Measurements from ENCODE around the gene ATP5F1B.
"Not testable (repeated sequence)": the region's sequence is repeated elsewhere in the genome, so short reads cannot be mapped to it uniquely, and the experiment has no call there.

The ATP5F1B gene

DNA sequence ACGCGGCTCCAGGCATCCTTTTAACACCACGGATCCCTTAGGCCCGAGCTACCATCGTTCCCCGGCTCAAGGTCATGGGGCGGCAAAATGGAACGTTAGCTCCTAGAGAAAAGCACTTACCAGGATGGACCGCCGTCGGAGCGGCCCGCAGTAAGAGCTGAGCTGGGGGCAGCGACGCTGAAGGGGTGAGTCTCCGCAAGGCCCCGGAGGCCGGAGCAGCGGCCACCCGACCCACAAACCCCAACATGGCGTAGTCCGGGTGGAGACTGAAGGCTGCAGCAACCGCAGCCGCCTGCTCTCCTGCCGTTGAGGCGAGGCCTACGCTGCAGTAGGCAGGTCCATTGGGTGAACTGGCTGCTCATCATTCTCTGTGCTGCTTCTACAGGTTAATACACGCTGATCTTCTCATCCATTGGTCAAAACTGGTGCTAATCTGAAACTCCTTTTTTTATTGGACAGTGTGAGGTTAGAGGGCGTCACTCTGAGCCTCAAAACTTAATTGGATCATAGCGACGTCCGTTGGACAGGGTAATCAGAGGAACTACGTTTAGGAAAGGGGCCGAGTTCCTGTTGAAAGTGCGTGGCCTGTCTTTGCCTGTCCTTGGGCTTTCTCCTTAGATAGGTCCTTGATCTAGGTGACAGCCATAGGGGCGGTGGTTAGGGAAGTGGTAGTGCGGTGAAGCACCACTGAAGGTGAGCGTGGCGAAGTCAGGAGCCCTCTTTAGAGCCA is at the start of gene ATP5F1B:
Gene ATP5F1B (minus strand): TSS at position 268 of the 730 bp plus-strand sequence. CDS start 21 bp downstream, at position 247.
- DNase-seq: peak; percentile 100

DNA sequence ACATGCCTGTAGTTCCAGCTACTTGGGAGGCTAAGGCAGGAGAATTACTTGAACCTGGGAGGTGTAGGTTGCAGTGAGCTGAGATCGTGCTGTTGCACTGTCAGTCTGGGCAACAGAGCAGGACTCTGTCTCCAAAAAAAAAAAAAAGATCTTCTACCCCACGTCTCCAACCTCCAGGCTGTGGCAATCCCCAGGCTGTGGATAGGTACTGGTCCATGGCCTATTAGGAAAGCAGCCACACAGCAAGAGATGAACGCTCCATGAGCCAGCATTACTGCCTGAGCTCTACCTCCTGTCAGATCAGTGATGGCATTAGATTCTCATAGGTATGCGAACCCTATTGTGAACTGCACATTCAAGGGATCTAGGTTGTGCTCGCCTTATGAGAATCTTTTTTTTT is 48.4 kb upstream of the ATP5F1B start:
- no peak for DNase-seq

DNA sequence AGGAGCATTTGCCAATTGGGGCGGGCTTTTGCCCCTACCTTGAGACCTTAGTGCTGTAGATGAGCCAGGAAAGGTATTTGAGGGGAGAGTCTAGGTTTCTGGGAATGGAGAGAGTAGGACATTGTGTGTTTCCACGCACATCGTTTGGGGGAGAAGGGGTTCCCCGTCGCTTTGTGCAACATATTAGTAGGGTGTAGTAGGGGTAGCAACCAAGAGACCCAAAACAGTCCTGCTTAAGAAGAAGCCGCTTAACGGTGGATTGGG is 43.0 kb upstream of the ATP5F1B start:
- DNase-seq: no peak

DNA sequence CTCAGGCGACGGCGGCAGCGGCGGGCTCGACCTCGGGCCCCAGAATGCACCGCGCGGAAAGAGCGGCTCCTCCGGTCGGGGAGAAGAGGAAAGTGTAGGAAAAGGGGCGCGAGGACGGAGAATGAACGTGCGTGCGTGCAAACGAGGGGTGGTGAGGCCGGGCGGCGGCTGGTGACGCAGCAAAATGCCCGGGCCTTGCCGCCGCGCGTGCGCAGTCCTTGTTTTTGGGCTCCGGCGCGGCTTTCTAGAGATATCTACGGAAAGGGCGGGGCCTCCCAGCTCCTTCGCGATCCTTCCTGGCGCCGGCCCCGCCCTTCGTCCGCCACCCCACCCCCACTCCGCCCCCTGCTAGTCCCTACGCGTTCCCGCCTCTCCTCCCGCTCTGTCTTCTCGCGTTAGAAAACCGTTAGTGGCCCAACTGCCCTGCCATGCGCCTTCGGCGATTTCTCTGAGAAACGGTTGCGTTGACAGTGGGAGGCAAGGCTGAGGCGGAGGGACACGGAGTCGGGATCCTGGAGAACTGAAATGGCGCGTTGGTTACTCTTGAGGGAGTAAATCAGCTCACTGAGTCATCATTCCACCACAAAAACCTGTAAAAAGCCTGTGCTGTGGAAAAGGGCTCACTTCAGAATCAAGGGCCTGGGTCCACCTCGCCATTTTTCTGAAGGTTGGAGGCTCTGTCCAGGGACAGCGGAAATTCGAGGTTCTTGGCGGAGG is 42.5 kb upstream of the ATP5F1B start, which contains the start of gene PTGES3:
Gene PTGES3 (minus strand): TSS at position 156 of the 717 bp plus-strand sequence. CDS start 285 bp downstream, outside the sequence.
- DNase-seq: peak; percentile 98

DNA sequence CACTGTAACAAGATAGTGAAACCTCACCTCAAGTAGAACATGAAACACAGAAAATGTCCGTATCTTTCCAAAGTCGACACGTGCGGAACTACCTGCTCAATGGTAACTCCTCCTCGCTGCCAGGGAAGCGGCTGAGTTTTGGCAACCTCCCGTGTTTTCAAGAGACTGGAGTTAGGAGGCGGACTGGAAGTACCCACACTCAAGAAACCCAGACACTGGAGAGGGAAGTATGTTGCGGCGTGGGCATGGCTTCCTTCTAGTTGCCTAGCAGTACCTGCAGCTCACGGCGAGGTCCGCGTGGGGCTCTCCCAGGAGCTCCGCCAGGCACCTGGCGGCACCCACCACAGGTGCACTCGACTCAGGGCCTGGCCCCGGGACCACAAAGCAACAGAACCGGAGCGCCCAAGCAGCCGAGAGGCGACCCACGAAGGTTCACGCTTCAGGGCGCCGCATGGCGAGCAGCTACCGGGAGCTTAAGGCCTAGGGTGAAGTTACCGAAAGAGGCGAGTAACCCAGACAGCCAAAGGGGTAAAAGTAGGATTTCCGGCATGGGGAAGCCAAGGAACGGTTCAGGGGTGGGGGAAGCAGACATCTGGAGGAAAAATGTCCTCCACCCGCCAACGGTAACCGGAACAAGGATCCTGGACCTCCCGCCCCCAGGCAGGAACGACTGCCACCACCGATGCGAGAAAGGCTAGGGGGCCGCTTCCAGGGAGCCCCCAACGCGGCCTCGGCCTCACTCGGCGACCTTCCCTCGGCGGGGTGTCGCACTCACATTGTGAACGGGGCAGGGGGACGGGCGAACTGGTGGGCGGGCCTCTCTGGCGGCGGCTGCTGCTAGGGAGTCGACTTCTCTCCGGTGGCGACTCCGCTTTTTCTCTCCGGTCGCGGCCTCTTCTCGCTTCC is 41.7 kb upstream of the ATP5F1B start:
- DNase-seq: peak; percentile 66

DNA sequence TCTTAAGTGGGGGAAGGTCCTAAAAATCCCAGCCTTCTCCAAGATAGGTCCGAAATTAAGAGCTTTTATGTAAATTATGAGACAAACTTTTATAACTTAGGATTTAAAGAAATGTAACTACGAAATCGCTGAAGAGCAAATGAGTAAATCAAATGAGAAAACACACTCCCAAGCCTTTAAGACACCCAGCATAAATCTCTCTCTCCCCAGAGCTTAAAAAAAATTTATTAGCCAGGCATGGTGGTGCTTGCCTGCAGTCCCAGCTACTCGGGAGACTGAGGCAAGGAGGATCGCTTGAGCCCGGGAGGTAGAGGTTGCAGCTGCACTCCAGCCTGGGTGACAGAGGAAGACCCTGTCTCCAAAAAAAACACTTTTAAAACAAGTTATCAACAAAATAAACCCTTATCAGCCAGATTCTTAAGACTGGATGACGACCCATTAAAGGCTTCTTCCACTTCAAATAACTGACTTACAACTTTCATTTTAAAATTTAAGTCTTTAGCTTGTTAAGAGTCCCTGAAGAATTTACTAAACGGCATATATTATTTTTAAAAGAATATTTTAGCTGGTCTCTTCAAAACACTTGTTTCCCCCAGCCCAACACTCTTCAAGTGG is 39.1 kb upstream of the ATP5F1B start:
- DNase-seq: no peak

DNA sequence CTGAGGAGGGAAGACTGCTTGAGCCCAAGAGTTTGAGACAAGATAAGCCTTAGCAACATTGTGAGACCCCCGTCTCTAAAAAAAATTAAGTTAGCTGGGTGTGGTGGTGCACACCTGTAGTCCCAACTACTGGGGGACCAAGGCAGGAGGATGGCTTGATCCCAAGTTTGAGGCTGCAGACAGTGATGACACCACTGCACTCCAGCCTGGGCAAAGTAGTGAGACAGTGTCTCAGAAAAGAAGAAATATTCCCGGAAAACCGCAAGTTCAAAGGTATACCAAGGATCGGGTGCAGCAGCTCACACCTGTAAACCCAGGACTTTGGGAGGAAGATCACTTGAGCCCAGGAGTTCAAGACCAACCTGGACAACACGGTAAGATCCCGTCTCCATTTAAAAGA is 36.5 kb upstream of the ATP5F1B start:
- DNase-seq: no peak

DNA sequence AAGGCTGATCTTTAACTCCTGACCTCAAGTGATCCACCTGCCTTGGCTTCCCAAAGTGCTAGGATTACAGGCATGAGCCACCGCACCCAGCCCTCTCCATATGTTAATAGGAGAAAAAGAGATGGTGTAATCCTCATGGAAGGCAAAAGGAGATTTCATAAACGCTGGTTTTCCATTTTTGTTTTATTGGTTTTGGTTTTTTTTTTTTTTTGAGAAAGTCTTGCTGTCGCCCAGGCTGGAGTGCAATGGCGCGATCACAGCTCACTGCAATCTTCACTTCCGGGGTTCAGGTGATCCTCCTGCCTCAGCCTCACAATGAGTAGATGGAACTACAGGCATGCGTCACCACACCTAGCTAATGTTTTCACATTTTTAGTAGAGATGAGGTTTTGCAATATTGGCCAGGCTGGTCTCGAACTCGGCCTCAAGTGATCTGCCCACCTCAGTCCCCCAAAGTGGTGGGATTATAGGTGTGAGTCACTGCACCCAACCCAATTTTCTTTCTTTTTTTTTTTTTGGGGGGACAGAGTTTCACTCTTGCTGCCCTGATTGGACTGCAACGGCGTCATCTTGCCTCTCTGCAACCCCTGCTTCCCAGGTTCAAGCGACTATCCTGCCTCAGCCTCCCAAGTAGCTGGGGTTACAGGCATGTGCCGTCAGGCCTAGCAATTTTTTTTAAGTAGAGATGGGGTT is 34.2 kb upstream of the ATP5F1B start:
- no peak for DNase-seq

DNA sequence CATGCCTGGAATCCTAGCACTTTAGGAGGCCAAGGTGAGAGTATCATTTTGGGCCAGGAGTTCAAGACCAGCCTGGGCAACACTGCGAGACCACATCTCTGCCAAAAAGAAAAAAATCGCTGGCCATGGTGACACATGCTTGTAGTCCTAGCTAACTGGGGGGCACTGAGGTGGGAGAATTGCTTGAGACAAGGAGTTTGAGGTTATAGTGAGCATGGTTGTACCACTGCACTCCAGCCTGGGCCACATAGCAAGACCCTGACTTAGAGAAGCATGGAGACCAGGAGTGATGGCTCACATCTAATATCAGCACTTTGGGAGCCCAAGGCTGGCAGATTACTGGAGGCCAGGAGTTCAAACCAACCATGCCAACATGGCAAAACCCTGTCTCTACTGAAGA is 33.1 kb upstream of the ATP5F1B start:
- DNase-seq: no peak

DNA sequence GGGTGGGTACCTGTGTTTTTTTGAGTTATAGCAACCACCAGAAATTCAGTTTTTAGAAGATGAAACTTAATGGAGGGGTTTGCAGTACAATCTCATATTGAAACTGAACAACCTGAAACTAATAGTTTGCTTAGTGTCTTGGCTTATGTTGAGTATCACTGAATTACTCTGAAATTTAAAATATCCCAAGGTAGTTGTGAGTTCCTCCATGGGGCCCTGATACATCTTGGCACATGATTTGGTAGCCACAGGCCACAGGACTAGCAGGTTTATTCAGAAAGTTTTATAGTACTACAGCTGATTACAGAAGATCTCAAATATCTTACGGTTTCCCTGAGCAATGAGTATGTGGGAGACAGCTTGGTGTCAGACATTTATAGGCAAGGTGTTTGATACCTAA is 31.9 kb upstream of the ATP5F1B start:
- no peak for DNase-seq

DNA sequence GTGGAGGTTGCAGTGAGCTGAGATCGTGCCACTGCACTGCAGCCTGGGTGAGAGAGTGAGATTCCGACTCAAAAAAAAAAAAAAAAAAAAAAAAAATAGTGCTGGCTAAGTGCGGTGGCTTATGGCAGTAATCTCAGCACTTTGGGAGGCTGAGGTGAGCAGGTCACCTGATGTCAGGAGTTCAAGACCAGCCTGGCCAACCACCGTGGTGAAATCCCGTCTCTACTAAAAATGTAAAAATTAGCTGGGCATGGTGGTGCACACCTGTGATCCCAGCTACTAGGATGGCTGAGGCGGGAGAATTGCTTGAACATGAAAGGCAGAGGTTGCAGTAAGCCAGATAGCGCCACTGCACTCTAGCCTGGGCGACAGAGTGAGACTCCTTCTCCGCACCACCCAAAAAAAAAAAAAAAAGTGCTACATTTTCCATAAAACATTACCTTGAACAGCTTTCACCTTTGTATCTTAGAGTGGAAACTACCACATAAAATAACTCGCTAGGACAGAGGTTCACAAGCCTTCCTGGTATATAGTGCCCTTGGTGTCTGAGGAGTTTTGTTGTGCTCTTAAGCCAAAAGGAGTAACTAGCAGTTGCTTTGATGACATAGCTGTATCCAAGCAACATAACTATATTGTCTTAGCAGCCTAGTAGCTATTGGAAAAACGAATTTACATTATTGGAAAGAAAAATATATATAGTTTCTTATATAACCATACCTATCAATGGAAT is 31.2 kb upstream of the ATP5F1B start:
- no peak for DNase-seq

DNA sequence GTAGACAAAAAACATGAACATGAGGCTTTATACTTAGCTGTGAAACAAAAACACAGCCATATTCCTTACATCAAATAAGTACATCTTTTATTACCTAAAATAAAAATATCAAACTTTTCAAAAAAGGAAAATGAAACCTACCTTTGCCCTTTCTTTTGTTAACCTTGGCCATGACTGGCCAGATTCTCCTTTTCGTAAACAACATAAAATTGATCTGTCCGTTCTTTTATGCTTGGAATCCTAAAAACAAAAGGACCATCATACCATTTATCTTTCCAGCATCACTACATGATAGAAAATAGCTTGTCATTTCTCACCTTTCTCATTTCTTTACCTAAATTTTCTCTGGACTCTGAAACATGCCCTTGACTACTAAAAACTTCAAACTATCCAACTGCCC is 25.8 kb upstream of the ATP5F1B start:
- no peak for DNase-seq

DNA sequence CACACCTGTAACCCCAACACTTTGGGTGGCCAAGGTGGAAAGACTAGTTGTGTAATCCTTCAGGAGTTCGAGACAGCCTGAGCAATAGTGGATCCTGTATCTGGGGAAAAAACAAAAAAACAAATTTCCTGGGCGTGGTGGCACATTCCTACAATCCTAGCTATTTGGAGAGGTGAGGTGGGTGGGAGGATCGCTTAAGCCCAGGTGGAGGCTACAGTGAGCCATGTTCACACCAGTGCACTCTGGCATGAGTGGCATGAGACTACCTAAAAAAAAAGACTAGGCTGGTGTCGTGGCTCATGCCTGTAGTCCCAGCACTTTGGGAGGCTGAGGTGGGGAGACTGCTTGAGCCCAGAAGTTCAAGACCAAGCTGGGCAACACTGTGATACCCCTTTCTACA is 25.1 kb upstream of the ATP5F1B start:
- DNase-seq: no peak

DNA sequence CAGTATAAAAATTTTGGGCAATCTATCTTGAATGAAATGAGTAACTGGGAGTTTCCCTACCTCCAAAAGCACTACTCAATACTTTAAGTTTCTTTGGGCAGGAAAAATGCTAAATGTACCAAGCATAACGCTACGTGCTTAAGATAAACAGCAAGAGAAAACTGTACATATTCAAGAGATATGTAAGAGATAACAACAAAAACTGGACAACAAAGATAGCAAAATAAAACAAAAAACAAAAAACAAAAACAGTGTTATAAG is 22.3 kb upstream of the ATP5F1B start:
- DNase-seq: no peak

DNA sequence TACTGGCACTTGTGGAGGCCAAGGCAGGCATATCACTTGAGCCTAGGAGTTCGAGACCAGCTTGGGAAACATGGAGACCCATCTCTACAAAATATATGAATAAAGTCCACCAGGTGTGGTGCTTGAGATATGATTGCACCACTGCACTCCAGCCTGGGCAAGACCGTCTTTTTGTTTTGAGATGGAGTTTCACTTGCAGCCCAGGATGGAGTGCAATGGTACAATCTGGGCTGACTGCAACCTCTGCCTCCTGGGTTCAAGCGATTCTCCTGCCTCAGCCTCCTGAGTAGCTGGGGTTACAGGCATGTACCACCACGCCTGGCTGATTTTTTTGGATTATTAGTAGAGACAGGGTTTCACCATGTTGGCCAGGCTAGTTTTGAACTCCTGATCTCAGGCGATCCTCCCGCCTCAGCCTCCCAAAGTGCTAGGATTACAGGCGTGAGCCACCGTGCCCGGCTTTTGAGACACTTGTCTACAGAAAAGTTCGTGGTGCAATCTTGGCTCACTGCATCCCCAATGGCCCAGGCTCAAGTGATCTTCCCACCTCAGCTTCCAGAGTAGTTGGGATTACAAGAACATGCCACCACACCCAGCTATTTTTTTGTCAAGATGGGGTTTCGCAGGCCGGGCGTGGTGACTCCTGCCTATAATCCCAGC is 16.3 kb upstream of the ATP5F1B start:
- no peak for DNase-seq

DNA sequence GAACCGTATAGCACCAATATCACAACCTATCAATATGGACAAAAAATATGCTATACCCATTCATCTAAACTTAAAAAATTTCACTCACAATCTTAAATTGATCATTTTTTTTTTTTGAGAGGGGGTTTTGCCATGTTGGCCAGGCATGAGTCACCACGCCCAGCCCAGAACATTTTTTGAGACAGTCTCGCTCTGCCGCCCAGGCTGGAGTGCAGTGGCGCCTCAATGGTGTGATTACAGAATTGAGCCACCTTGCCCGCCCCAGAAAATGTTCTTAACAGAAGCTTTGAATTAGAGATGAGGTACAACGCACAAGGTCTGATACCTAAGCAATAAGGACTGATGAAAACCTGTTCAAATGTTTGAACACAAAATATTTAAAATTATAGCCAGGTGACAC is 15.8 kb upstream of the ATP5F1B start:
- no peak for DNase-seq

DNA sequence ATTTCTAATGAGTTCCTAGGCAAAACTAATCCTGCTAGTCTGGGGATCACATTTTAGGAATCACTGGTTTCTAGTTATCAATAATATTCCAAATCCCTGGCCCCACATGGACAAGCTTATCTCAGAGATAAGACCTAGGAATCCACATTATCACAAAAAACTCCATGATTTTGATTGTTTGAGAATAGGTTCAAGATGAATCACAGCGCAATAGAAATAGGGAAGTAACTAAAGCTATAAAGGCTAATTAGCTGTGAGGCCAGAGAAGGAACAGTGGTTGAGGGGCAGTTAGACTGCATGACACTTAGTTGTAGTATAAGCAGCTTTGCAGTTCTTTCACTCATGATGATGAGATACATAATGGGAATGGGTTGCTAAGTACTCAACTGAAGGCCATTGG is 13.1 kb upstream of the ATP5F1B start:
- DNase-seq: no peak

DNA sequence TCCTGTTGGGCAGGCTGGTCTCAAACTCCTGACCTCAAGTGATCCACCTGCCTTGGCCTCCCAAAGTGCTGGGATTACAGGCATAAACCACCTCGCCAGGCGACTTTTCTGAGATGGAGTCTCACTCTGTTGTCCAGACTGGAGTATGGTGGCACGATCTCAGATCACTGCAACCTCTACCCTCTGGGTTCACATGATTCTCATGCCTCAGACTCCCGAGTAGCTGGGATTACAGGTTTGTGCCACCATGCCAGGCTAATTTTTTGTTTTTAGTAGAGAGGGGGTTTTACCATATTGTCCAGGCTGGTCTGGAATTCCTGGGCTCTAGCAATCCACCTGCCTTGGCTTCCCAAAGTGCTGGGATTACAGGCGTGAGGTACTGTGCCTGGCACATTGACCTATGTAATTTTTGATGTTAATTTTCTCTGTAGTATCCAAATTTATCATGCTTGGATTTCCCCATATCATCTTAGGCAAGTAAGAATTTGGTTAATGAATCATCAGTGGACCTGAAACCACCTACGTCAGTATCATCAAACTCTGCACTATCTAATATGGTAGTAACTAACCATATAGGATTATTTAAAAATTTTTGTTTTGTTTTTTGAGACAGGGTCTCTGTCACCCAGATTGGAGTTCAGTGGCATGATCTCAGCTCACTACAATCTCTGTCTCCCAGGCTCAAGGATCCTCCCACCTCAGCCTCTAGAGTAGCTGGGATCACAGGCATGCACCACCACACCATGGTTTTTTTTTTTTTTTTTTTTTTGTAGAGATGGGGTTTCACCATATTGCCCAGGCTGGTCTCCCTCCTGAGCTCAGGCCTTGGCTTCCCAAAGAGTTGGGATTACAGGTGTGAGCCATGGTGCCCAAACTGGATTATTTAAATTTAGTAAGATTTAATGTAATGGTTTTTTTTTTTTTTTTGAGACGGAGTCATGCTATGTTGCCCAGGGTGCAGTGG is 11.9 kb upstream of the ATP5F1B start:
- no peak for DNase-seq

DNA sequence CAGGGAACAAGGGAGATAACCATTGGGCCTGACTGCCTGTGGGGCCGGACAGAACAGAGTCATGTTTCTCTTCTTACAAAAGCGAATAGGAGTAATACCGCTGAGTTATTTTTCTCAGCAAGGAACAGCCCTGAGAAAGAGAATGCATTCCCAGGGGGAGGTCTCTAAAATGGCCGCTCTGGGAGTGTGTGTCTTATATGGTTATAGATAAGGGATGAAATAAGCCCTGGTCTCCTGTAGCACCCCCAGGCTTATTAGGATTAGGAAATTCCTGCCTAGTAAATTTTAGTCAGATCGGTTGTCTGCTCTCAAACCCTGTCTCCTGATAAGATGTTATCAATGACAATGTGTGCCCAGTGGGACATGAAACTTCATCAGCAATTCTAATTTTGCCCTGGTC is 8.0 kb upstream of the ATP5F1B start:
- not testable (repeated sequence) for DNase-seq

DNA sequence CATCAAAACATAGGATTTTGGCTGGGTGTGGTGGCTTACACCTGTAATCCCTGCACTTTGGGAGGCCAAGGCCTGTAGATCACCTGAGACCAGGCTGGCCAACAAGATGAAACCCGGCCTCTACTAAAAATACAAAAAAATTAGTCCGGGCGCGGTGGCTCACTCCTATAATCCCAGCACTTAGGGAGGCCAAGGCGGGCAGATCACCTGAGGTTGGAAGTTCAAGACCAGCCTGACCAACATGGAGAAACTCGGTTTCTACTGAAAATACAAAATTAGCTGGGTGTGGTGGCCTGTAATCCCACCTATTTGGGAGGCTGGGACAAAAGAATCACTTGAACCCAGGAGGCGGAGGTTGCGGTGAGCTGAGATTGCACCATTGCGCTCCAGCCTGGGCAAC is 2.2 kb upstream of the ATP5F1B start:
- DNase-seq: not testable (repeated sequence)

Measured in NCI-H146 (cell line).